Measurements from ENCODE around the gene SARDH. TPM values are rescaled to one million over a fixed set of nuclear protein-coding genes. Genes with fewer than 3 reads are reported as not detected.

Gene SARDH
- total and polyA plus RNA-seq, 2 of the 13 experiments (the other 11 are each of a cell fraction or from before 2014, with no cell fraction given) = 11.6 to 34.9 TPM

GRCh38 chr9:133693703-133694529 is 44.2 kb downstream of the SARDH start:
- CTCF ChIA-PET (ENCODE audit: low intra/inter-chr PET ratio, low total read pairs) = no interaction called here
- H2AFZ ChIP-seq (ENCODE audit: low read length) = no peak overlapping the region
- no peak for FAIRE-seq

GRCh38 chr9:133693116-133693515 is 45.0 kb downstream of the SARDH start:
- no TSS peak for BruUV-seq (replicated peaks)
- Histone ChIP-seq H3K36me3 (replicated peaks in 1 of 2; ENCODE audit: control insufficient read depth in 1 of 2, insufficient read depth in 2 of 2, low read length in 2 of 2) (peaks cover 20 to 47% of the 10 kb centered on the region in 2 experiments), H3K4me3 (replicated peaks in 1 of 3; ENCODE audit: insufficient read depth in 1 of 3, low read depth in 2 of 3, low read length in 3 of 3) (no peak overlapping the region), H3K27me3 (ENCODE audit: control insufficient read depth in 1 of 2, insufficient read depth in 2 of 2, low read length in 2 of 2) (no peaks in the 10 kb centered on the region), H3K4me2 (ENCODE audit: low read depth, low read length) (no peak overlapping the region), H3K9me3 (ENCODE audit: low read length) (no peaks in the 10 kb centered on the region), H2AFZ (ENCODE audit: low read length) (no peak overlapping the region), H3K4me1 (ENCODE audit: insufficient read depth, low read length) (no peaks in the 10 kb centered on the region), H3K79me2 (ENCODE audit: insufficient read depth, low read length) (no peaks in the 10 kb centered on the region), H3K9ac (ENCODE audit: insufficient read depth, low read depth, low read length) (no peak overlapping the region), H3K27ac (ENCODE audit: extremely low read length, insufficient read depth, low read length) (no peak overlapping the region), H4K20me1 (ENCODE audit: insufficient read depth, low read length) (no peaks in the 10 kb centered on the region; the same call in 1 of the 2 replicates)
- WGBS (ENCODE audit: low lambda C conversion rate) = 95% methylated on average over 9 of the region's 10 CpGs
- FAIRE-seq (no peak), ATAC-seq (no peak), DNase-seq (ENCODE audit: low spot score) (no peak)
- in situ Hi-C loops (cut with HindIII; ENCODE audit: extremely low pct_ligation_motif_present, low pct_unique_long_range_greater_than_20kb) = no loop called here
- CTCF ChIA-PET (ENCODE audit: low intra/inter-chr PET ratio, low total read pairs) = interaction anchor here (0.6 kb wide), 1 partner anchor 47 kb away, joined by 3 read pairs; no protein-coding TSS in a partner anchor
- POLR2A ChIA-PET = no interaction called here
- intact Hi-C loops (cut with micrococcal nuclease; ENCODE audit: unreplicated experiment) = no loop called here
- TF ChIP-seq THAP7 (CRISPR knock-in tag; IDR thresholded peaks at IDR 0.05) = no peak
- no peak for TF ChIP-seq ZNF773 (CRISPR knock-in tag; IDR thresholded peaks at IDR 0.05; ENCODE audit: borderline replicate concordance)
- no peak for TF ChIP-seq MED1 (CRISPR knock-in tag; IDR thresholded peaks at IDR 0.05)
- TF ChIP-seq ZBTB2 (CRISPR knock-in tag; IDR thresholded peaks at IDR 0.05; ENCODE audit: low read depth) = no peak
- TF ChIP-seq MYNN (CRISPR knock-in tag; IDR thresholded peaks at IDR 0.05; ENCODE audit: low read depth) = no peak
- TF ChIP-seq PLSCR1 (CRISPR knock-in tag; IDR thresholded peaks at IDR 0.05; ENCODE audit: borderline replicate concordance) = no peak
- TF ChIP-seq ATF1 (CRISPR knock-in tag; IDR thresholded peaks at IDR 0.05) = no peak
- TF ChIP-seq KMT2B (CRISPR knock-in tag; IDR thresholded peaks at IDR 0.05) = no peak
- TF ChIP-seq NR0B2 (CRISPR knock-in tag; IDR thresholded peaks at IDR 0.05) = no peak
- TF ChIP-seq ZNF414 (CRISPR knock-in tag; IDR thresholded peaks at IDR 0.05) = no peak
- no peak for TF ChIP-seq IRF2 (CRISPR knock-in tag; IDR thresholded peaks at IDR 0.05)
- TF ChIP-seq CENPX (CRISPR knock-in tag; IDR thresholded peaks at IDR 0.05) = no peak
- TF ChIP-seq ZNF589 (CRISPR knock-in tag; conservative IDR thresholded peaks at IDR 0.05) = no peak

More at GRCh38 chr9:133693703-133694529, 44.2 kb downstream of the SARDH start:
- no peak overlapping the region for H3K4me2 ChIP-seq (ENCODE audit: low read depth, low read length)
- no peaks in the 10 kb centered on the region for H3K79me2 ChIP-seq (ENCODE audit: insufficient read depth, low read length)
- over 99% methylated on average over 17 of the region's 32 CpGs for WGBS (ENCODE audit: low lambda C conversion rate)
- POLR2A ChIA-PET = no interaction called here
- ATAC-seq (no peak), DNase-seq (ENCODE audit: low spot score) (no peak)
- no peak overlapping the region for H3K27ac ChIP-seq (ENCODE audit: extremely low read length, insufficient read depth, low read length)
- in situ Hi-C loops (cut with HindIII; ENCODE audit: extremely low pct_ligation_motif_present, low pct_unique_long_range_greater_than_20kb) = no loop called here
- intact Hi-C loops (cut with micrococcal nuclease; ENCODE audit: unreplicated experiment) = no loop called here
- peaks cover 20 to 47% of the 10 kb centered on the region in 2 experiments for H3K36me3 ChIP-seq (replicated peaks in 1 of 2; ENCODE audit: control insufficient read depth in 1 of 2, insufficient read depth in 2 of 2, low read length in 2 of 2)
- no peak overlapping the region for H3K9ac ChIP-seq (ENCODE audit: insufficient read depth, low read depth, low read length)
- no TSS peak for BruUV-seq (replicated peaks)
- no peaks in the 10 kb centered on the region for H3K9me3 ChIP-seq (ENCODE audit: low read length)
- H3K4me3 ChIP-seq (replicated peaks in 1 of 3; ENCODE audit: insufficient read depth in 1 of 3, low read depth in 2 of 3, low read length in 3 of 3) = no peak overlapping the region
- no peaks in the 10 kb centered on the region for H4K20me1 ChIP-seq (ENCODE audit: insufficient read depth, low read length)
- no peaks in the 10 kb centered on the region for H3K27me3 ChIP-seq (ENCODE audit: control insufficient read depth in 1 of 2, insufficient read depth in 2 of 2, low read length in 2 of 2)
- no peak for TF ChIP-seq RNF2 (conservative IDR thresholded peaks at IDR 0.05; ENCODE audit: low read depth)
- TF ChIP-seq AGO2 (optimal IDR thresholded peaks at IDR 0.05; ENCODE audit: low read depth, low read length) = peak; percentile 25
- no peaks in the 10 kb centered on the region for H3K4me1 ChIP-seq (ENCODE audit: insufficient read depth, low read length)
